HFF-Myc (cell line): ENCODE data around the gene PRELID1.

ENCODE experiments used
- DNase-seq: peaks from one replicate; pipeline ENCODE4 v3.0.0-alpha.2; 2011; ENCODE audit warnings: low read depth; ENCODE audit errors: extremely low read depth
- H3K4me3 ChIP-seq: replicated peaks from 2 replicates; pipeline ENCODE4 v1.5.1; 2011; ENCODE audit warnings: low read depth, mild to moderate bottlenecking, control low read depth, low read length
- TF ChIP-seq, protein P1 (sequence below): IDR thresholded peaks from 2 replicates; pipeline ENCODE4 v1.5.1; 2012; ENCODE audit warnings: mild to moderate bottlenecking, low read depth, low read length, control low read depth; ENCODE audit errors: missing control alignments

The PRELID1 gene

DNA sequence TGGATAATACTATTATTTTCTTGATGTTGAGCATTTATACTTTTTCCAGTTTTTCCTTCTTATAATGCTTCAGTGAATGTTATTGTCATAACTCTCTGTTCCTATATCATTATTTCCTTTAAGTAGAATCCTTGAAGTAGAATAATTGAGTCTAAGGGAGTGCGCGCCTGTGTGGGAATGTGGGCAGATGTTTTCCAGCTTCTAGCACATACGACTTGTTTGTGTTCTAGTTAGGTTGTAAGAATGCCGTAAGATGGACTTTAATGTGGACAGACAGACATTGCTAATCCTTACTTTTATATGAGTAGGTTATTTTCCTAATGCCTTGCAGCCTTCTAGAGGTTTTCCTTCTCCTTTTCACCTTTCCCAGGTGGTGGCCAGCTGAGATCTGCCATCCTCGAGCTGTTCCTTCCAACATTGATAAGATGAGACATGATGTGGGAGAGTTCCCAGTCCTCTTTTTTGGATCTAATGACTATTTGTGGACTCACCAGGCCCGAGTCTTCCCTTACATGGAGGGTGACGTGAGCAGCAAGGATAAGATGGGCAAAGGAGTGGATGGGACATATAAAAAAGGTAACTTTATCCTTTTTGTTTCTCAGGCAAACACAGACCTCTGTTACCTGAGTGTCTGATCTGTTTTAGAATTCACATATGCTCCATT lies 34.2 kb upstream of the PRELID1 start:
- H3K4me3 ChIP-seq = no peak overlapping the region
- TF ChIP-seq, protein P1, sequence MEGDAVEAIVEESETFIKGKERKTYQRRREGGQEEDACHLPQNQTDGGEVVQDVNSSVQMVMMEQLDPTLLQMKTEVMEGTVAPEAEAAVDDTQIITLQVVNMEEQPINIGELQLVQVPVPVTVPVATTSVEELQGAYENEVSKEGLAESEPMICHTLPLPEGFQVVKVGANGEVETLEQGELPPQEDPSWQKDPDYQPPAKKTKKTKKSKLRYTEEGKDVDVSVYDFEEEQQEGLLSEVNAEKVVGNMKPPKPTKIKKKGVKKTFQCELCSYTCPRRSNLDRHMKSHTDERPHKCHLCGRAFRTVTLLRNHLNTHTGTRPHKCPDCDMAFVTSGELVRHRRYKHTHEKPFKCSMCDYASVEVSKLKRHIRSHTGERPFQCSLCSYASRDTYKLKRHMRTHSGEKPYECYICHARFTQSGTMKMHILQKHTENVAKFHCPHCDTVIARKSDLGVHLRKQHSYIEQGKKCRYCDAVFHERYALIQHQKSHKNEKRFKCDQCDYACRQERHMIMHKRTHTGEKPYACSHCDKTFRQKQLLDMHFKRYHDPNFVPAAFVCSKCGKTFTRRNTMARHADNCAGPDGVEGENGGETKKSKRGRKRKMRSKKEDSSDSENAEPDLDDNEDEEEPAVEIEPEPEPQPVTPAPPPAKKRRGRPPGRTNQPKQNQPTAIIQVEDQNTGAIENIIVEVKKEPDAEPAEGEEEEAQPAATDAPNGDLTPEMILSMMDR = no peak
- DNase-seq = no peak

DNA sequence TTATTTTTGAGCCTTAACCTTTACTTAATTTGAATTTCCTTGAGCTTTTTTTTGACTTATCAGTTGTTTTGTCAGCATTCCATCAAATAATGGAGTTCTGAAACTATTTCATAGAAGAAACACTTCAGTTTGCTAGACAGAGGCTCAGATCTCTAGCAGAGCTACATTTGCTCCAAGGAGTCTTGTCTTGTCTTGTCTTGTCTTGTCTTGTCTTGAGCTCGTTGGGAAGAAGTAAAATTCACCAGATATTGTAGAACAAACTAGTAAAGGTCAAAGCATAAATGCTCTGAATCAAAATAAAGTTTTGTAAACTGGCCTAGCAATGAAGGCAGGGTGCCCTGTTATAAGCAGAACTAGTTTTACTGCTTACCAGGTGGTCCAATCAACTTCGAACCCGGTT lies 33.6 kb upstream of the PRELID1 start:
- no peak for DNase-seq
- no peak overlapping the region for H3K4me3 ChIP-seq
- TF ChIP-seq, protein P1 = no peak

DNA sequence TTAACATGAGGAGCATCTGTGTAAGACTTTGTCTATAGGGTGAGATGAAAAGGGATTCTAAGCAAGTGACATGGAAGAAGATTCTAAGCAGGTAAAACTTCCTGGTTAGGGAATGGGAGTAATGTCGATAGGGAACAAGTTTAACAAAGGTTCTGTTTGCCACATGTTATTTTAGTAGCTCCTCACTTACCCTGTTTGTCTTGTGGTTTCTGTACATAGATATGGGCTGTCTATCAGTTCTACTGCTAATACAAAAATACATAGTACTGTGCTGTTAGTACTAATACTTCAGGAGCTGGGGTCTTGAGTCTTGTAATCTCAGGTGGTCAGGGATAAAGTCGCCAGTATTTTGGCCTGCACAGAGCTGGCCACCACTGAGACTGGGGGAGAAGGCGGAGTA lies 32.9 kb upstream of the PRELID1 start:
- TF ChIP-seq, protein P1 = no peak
- no peak overlapping the region for H3K4me3 ChIP-seq
- DNase-seq = no peak

DNA sequence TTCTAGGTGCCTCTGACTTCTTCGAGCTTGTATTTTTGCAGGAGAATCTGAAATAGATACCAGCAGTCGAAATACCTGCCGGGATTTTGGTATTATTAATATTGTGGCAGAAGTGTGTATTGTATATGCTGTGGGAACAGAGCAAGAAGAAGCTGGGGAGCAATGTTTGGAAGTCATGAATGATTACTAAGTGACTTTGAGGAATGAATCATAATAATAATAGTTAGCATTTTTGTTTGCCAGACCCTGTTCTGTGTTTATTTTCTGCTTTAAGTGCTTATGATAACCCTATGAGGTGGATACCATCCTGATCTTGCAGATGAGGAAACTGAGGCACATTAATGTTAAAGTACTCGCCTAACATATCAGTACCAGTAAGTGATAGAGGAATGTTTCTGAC lies 32.5 kb upstream of the PRELID1 start:
- H3K4me3 ChIP-seq = no peak overlapping the region
- DNase-seq = no peak
- TF ChIP-seq, protein P1 = no peak

DNA sequence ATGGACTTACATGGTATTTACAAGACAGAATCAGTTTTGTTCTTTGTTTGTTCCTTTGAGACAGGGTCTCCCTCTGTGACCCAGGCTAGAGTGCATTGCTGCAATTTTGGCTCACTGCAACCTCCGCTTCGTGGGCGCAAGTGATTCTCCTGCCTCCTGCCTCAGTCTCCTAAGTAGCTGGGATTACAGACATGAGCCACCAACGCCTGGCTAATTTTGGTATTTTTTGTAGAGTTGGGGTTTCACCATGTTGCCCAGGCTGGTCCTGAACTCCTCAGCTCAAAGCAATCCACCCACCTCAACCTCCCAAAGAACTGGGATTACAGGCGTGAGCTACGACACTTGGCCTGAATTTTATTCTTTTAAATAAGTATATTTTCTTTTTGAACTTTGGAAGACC lies 27.7 kb upstream of the PRELID1 start:
- no peak for DNase-seq
- TF ChIP-seq, protein P1 = no peak
- H3K4me3 ChIP-seq = no peak overlapping the region

DNA sequence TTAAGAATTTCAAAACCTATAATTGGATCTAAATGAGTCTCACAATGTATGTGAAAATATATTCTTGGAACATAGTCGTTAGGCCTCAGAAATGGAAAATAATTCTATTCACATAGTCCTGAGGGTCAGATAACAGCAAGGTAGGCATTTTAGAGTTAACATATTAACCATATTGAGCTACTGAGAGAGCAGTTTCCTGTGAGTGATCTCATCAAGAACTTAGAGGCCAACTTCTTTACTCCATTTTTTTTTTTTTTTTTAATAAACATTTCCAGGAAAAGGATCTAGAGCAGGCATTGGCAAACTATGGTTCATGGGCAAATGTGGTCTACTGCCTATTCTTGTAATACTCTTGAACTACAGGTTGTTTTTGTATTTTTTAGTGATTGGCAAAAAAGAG lies 26.7 kb upstream of the PRELID1 start:
- TF ChIP-seq, protein P1 = no peak
- DNase-seq = no peak
- H3K4me3 ChIP-seq = no peak overlapping the region

DNA sequence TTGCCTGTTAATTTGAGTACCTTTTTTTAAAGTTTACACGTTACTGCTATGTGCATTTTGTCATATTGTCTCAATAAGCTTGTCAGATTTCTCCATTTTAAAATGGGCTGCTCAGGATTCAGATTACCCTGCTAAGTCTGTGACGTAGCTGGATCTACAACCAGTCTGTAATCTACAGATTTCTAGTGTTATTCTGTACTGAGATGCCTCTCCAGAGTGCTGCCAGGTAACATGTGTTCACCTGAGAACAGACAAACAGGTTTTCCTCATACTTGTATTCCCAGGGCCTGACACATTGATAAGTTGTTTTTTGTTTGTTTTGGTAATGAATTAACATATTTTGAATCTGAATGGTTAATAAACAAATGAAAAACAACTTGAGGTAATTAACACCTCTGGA lies 15.4 kb upstream of the PRELID1 start:
- TF ChIP-seq, protein P1 = no peak
- H3K4me3 ChIP-seq = no peak overlapping the region
- DNase-seq = no peak
